Mucosa of descending colon (tissue), 3 donors: ENCODE measurements around the gene HDAC3. TPM values are rescaled to one million over a fixed set of nuclear protein-coding genes. Genes with fewer than 3 reads are reported as not detected.
"Not testable (repeated sequence)": the region's sequence is repeated elsewhere in the genome, so short reads cannot be mapped to it uniquely, and the experiment has no call there.

ENCODE experiments used
- ATAC-seq: fragments of 200-7000 bp; cut with Tn5 transposase; one replicate; pipeline ENCODE4 v1.9.1; 2020; ENCODE audit warnings: mild to moderate bottlenecking, moderate library complexity
- DNase-seq, 3 donors: peaks; one replicate each; pipeline ENCODE4 v3.0.0-alpha.2; 2020
- H3K36me3 ChIP-seq: fragments of 200-600 bp; one replicate; pipeline ENCODE4 v1.8.0; 2021; ENCODE audit warnings: low read depth, mild to moderate bottlenecking
- H3K4me1 ChIP-seq: fragments of 200-600 bp; one replicate; pipeline ENCODE4 v1.8.0; 2021; ENCODE audit warnings: low read depth, mild to moderate bottlenecking
- H3K4me3 ChIP-seq: fragments of 200-600 bp; one replicate; pipeline ENCODE4 v1.8.0; 2021; ENCODE audit warnings: mild to moderate bottlenecking
- H3K9me3 ChIP-seq: fragments of 200-600 bp; one replicate; pipeline ENCODE4 v1.8.0; 2021; ENCODE audit warnings: mild to moderate bottlenecking
- intact Hi-C, 2 donors: fragments of 100-400 bp; cut with DNase I in 1 of 2; cut with micrococcal nuclease in 1 of 2; formaldehyde crosslinking; loops; one replicate each; pipeline versions ENCODE4 v1.11.0 to v1.11.1; 2022; cut with DNase I, micrococcal nuclease
- total RNA-seq, 3 donors: library from RNA; stranded (reverse); fragmentation: NEBNext Ultra II Directional in 2 of 3; extraction: Animal tissue kit (Norgen Biotek cat#: 25700) in 2 of 3; gene quantifications; one replicate each; pipeline versions ENCODE4 v1.2.1 to v1.2.4, GENCODE V29; 2021 to 2023
- TF ChIP-seq, protein P1 (sequence below): fragments of 200-600 bp; IDR thresholded peaks from one replicate; pipeline ENCODE4 v1.8.0; 2022; ENCODE audit warnings: antibody characterized with exemption, mild to moderate bottlenecking
- donor health status: DM: no; HTN: no; CAD: no; lungs with moderate emphysema.
- donor health status: DM: no; HTN: no; CAD: no.
- donor health status: DM: no; HTN: yes; CAD: no.

HDAC3 gene
- total RNA-seq, 3 donors from 2014 or later, result 45.1 to 47.0 (median 45.8) TPM

DNA sequence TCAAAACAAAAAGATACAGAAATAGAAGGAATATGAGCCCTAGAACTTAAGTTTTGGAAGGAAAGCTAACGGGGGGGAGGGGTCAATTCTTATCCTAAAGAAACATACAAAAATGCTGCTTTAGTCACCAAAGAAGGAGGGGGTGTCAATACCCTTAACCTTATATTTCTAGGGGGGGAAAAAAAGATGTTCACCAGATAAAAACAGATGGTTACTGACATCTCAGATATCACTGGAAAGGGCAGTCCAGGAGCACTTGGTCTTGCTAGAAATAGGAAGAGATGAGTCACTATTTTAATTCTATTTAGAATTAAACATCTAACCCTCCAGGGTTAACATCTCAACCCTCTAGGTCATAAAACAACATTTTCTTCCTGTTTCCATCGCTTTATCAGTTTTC is 19.5 kb downstream of the HDAC3 start:
- H3K4me3 ChIP-seq, result no peak overlapping the region
- no peaks in the 10 kb centered on the region for H3K9me3 ChIP-seq
- DNase-seq (no peak), ATAC-seq (no peak)
- H3K36me3 ChIP-seq, result no peaks in the 10 kb centered on the region
- TF ChIP-seq, protein P1, sequence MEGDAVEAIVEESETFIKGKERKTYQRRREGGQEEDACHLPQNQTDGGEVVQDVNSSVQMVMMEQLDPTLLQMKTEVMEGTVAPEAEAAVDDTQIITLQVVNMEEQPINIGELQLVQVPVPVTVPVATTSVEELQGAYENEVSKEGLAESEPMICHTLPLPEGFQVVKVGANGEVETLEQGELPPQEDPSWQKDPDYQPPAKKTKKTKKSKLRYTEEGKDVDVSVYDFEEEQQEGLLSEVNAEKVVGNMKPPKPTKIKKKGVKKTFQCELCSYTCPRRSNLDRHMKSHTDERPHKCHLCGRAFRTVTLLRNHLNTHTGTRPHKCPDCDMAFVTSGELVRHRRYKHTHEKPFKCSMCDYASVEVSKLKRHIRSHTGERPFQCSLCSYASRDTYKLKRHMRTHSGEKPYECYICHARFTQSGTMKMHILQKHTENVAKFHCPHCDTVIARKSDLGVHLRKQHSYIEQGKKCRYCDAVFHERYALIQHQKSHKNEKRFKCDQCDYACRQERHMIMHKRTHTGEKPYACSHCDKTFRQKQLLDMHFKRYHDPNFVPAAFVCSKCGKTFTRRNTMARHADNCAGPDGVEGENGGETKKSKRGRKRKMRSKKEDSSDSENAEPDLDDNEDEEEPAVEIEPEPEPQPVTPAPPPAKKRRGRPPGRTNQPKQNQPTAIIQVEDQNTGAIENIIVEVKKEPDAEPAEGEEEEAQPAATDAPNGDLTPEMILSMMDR, result no peak
- intact Hi-C loops, result no loop called here
- peaks cover 3% of the 10 kb centered on the region for H3K4me1 ChIP-seq

DNA sequence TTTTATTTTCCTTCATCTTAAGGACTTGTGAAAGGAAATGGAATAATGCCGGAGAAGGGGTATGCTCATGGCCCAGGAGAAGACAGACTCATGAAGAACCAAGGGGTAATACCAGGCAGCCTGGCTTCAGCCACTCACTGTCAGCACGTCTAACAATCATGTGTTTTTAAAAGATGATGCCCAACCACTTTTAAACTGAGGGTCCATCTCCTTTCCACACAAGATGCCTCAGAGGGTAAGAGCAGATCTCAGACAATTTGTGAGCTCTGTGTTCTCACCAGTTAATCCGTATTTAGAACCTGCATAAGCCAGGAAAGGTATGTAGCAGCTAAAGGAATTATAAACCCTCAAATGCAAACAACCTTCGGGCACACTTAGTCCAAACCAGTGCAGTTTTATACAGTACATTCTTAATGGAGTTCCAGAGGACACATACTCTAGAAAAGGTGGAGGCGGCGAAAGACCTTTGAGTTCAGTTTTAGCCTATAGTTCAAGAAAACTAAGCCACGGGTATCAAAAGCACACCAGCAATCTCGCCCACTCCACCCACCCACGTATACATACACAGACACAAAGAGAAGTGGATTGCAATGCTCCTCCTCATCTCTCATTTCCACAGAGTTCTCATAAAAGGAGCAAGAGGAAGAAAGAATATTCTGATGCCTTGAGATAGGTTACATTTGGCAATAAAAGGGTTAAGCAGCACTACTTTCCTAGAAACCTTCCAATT is 20.5 kb downstream of the HDAC3 start:
- DNase-seq (no peak), ATAC-seq (no peak)
- Histone ChIP-seq H3K4me3 (no peak overlapping the region), H3K4me1 (peaks cover 3% of the 10 kb centered on the region), H3K9me3 (no peaks in the 10 kb centered on the region), H3K36me3 (no peaks in the 10 kb centered on the region)
- TF ChIP-seq, protein P1, result no peak
- intact Hi-C loops, result no loop called here

DNA sequence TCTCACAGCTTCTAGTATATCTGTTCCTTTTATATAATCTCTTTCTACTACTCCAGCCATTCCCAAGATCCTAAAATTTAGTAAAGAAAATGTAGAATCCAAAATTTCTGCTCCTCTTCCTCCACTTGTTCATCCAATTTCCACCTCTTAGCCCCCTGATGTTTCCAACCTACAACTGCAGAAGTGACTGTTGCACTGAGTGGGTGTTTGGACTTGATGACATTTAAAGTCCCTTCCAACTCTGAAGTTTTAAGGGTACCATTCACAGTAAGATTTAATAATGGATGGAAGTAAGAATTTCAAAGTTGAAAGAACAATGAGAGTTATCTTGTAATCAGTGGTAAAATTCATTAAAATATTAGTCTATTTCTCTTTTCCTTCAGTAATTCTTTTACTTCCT is 23.3 kb downstream of the HDAC3 start:
- ATAC-seq (no peak), DNase-seq (no peak)
- TF ChIP-seq, protein P1, result no peak
- Histone ChIP-seq H3K4me1 (peaks cover 3% of the 10 kb centered on the region), H3K4me3 (no peak overlapping the region), H3K9me3 (no peaks in the 10 kb centered on the region), H3K36me3 (no peaks in the 10 kb centered on the region)
- intact Hi-C loops, result no loop called here

DNA sequence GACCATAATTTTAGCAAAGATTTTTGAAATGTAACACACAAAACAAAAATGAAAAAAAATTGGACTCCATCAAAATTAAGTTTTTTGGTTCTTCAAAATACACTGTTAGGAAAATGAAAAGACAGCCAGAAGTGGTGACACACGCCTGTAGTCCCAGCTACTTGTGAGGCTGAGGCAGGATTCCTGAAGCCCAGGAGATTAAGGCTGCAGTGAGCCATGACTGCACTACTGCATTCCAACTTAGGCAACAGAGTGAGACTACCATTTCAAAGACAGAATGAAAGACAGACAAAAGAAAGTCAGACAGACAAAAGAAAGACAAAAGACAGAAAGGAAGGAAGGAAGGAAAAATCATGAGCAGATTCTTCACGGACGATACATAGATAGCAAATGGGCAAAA is 25.4 kb downstream of the HDAC3 start:
- ATAC-seq (no peak), DNase-seq (no peak)
- Histone ChIP-seq H3K4me3 (no peak overlapping the region), H3K36me3 (no peaks in the 10 kb centered on the region), H3K4me1 (no peaks in the 10 kb centered on the region), H3K9me3 (no peaks in the 10 kb centered on the region)
- TF ChIP-seq, protein P1, result no peak
- intact Hi-C loops, result no loop called here

DNA sequence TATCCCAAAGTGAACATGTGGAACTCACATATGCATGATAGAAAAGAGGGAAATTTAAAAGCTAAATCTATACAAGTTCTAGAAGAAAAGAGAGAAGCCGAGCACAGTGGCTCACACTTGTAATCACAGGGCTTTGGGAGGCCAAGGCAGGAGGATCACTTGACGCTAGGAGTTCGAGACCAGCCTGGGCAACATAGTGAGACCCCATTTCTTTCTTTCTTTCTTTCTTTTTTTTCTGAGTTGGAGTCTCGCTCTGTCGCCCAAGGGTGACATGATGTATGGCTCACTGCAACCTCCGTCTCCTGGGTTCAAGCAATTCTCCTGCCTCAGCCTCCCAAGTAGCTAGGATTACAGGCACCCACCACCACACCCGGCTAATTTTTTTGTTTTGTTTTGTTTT is 26.7 kb downstream of the HDAC3 start:
- H3K4me3 ChIP-seq, H3K4me1 ChIP-seq, ATAC-seq, intact Hi-C loops, H3K36me3 ChIP-seq, H3K9me3 ChIP-seq, DNase-seq: not testable (repeated sequence)

DNA sequence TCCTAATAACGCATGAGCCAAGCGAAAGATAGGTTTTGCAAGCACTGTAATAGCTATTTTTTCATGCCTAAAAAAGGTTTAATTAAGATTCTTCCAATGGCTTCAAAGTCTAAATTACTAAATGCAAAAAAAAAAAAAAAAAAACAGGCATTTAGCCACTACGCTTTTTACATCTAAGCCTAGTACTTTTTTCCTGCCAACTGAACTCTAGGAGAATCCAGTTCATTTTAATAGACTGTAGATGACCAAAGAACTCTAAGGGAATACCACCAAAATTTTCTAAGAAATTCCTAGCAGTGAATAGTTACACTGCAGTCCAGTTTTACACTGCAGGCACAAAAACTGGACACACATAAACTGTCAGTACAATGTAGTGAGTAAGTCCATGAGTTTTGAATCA is 27.6 kb downstream of the HDAC3 start:
- Histone ChIP-seq H3K9me3 (no peaks in the 10 kb centered on the region), H3K4me1 (peaks cover 12% of the 10 kb centered on the region), H3K36me3 (no peaks in the 10 kb centered on the region), H3K4me3 (no peak overlapping the region)
- intact Hi-C loops, result no loop called here
- TF ChIP-seq, protein P1, result no peak
- no peak for ATAC-seq
- DNase-seq, result no peak
